Esophagus muscularis mucosa (tissue), 4 donors: ENCODE results near the gene FBXO22.
"Not testable (repeated sequence)": the region's sequence is repeated elsewhere in the genome, so short reads cannot be mapped to it uniquely, and the experiment has no call there.

ENCODE experiments used
- CTCF ChIP-seq, 3 experiments: fragments of 200-600 bp in 2 of 3; fragments of 450-650 bp in 1 of 3; sonication (generic) in 2 of 3; IDR thresholded peaks; one replicate each; pipeline ENCODE4 v1.5.1; 2017 to 2019; ENCODE audit warnings: antibody characterized with exemption in 3 of 3, mild to moderate bottlenecking in 2 of 3, moderate library complexity in 1 of 3
- EP300 ChIP-seq: sonication (generic); formaldehyde crosslinking; IDR thresholded peaks from one replicate; pipeline ENCODE4 v1.6.1; 2017; ENCODE audit warnings: antibody characterized with exemption
- POLR2A ChIP-seq: fragments of 450-650 bp; IDR thresholded peaks from one replicate; pipeline ENCODE4 v1.6.1; 2017; ENCODE audit warnings: antibody characterized with exemption, moderate library complexity, mild to moderate bottlenecking, low read depth
- POLR2AphosphoS5 ChIP-seq, 2 donors: sonication (generic); formaldehyde crosslinking; IDR thresholded peaks; one replicate each; pipeline ENCODE4 v1.6.1; 2017; ENCODE audit warnings: antibody characterized with exemption in 2 of 2

- TF ChIP-seq POLR2A; CTCF (IDR thresholded peaks at IDR 0.05); POLR2AphosphoS5 (IDR thresholded peaks at IDR 0.05); EP300: not testable (repeated sequence)
Measured at GRCh38 chr15:75910355-75910754, 6.7 kb downstream of the FBXO22 start.
